Lower lobe of right lung (tissue), 2 donors: ENCODE measurements around the gene CCDC141. TPM values are rescaled to one million over a fixed set of nuclear protein-coding genes. Genes with fewer than 3 reads are reported as not detected.

ENCODE experiments used
- ATAC-seq, 2 donors: fragments of 200-7000 bp; cut with Tn5 transposase; one replicate each; pipeline ENCODE4 v1.9.1; 2020 to 2022; ENCODE audit warnings: mild to moderate bottlenecking in 2 of 2, moderate library complexity in 2 of 2
- DNase-seq: peaks from one replicate; pipeline ENCODE4 v3.0.0-alpha.2; 2020
- H3K27ac ChIP-seq: fragments of 200-600 bp; one replicate; pipeline ENCODE4 v1.8.0; 2022
- H3K27me3 ChIP-seq: fragments of 200-600 bp; one replicate; pipeline ENCODE4 v1.8.0; 2022; ENCODE audit warnings: low read depth
- H3K36me3 ChIP-seq: fragments of 200-600 bp; one replicate; pipeline ENCODE4 v1.8.0; 2022; ENCODE audit warnings: mild to moderate bottlenecking
- H3K4me1 ChIP-seq: fragments of 200-600 bp; one replicate; pipeline ENCODE4 v1.8.0; 2022
- H3K4me3 ChIP-seq: fragments of 200-600 bp; one replicate; pipeline ENCODE4 v1.8.0; 2022; ENCODE audit warnings: mild to moderate bottlenecking
- H3K9me3 ChIP-seq: fragments of 200-600 bp; one replicate; pipeline ENCODE4 v1.8.0; 2022
- intact Hi-C: fragments of 100-400 bp; cut with DNase I; formaldehyde crosslinking; loops from one replicate; pipeline ENCODE4 v1.11.0; 2022
- total RNA-seq: library from RNA; stranded (reverse); fragmentation: NEBNext Ultra II Directional; extraction: Animal tissue kit (Norgen Biotek cat#: 25700); gene quantifications from one replicate; pipeline ENCODE4 v1.2.1, GENCODE V29; 2021
- TF ChIP-seq, protein P1 (sequence below): fragments of 200-600 bp; IDR thresholded peaks from one replicate; pipeline ENCODE4 v1.8.0; 2022; ENCODE audit warnings: antibody characterized with exemption, mild to moderate bottlenecking
- donor health status: DM: no; HTN: yes; CAD: no; lungs with severe emphysema.

Gene CCDC141
- total RNA-seq, 1 donor from 2014 or later, result 40.5 TPM

DNA sequence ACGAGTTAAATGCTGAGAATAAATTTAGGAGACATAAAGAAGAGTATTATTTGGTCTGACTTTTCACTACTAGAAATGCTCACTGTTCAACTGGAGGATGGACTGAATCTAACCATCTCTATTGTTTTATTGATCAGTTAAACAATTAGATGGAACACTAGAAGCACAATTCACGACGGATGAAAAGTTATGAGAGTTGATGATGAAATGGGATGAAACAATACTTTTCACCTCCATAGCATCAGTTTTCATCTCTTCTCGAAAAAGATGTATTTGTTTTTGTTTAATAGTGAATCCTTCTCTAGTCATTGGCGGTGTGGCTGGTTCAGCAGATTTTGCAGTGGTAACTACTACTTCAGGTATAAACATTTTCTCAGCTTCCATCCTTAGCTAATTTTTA lies 262.0 kb downstream of the CCDC141 start:
- ATAC-seq, result no peak
- Histone ChIP-seq H3K27me3 (no peaks in the 10 kb centered on the region), H3K27ac (no peak overlapping the region), H3K9me3 (no peaks in the 10 kb centered on the region), H3K36me3 (peaks cover 7% of the 10 kb centered on the region), H3K4me3 (no peak overlapping the region), H3K4me1 (no peaks in the 10 kb centered on the region)
- DNase-seq, result no peak
- intact Hi-C loops, result no loop called here
- TF ChIP-seq, protein P1, sequence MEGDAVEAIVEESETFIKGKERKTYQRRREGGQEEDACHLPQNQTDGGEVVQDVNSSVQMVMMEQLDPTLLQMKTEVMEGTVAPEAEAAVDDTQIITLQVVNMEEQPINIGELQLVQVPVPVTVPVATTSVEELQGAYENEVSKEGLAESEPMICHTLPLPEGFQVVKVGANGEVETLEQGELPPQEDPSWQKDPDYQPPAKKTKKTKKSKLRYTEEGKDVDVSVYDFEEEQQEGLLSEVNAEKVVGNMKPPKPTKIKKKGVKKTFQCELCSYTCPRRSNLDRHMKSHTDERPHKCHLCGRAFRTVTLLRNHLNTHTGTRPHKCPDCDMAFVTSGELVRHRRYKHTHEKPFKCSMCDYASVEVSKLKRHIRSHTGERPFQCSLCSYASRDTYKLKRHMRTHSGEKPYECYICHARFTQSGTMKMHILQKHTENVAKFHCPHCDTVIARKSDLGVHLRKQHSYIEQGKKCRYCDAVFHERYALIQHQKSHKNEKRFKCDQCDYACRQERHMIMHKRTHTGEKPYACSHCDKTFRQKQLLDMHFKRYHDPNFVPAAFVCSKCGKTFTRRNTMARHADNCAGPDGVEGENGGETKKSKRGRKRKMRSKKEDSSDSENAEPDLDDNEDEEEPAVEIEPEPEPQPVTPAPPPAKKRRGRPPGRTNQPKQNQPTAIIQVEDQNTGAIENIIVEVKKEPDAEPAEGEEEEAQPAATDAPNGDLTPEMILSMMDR, result no peak

DNA sequence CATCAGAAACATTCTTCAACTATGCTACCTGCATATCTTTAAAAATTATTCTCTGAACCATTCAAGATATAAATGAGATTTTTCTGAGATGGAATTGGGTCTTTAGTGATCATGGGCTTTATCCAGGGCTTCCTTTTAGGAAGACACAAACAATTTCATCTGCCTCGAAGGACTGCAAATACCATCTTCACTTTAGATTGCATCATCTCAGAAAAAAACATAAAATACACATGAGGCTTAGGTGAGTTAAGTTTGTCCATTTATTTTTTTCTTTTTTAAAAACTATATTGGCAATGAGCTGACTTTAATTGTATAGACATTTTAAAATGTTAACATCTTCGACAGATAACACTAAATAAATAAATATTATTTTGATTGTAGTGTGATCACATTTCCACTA lies 262.8 kb downstream of the CCDC141 start:
- no peak overlapping the region for H3K4me3 ChIP-seq
- TF ChIP-seq, protein P1, result no peak
- no peak for ATAC-seq

DNA sequence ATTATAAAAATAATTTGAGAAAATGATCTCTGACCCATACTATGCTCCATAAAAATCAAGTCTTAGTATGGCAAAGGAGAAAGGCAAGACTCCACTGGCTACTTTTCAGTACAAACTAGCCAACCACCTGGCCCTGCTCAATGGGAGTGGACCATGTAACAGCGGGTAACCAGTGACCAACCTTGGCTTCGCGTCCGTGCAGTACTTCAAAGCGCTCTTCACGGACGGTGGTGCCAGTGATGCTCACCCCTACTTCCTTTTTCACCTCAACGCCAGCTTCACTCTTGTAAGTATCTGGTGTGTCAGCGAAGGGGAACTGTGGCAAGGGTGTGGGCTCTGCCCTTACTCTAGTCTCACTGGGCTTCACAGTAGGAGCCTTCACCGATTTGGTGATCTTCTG lies 266.0 kb downstream of the CCDC141 start:
- ATAC-seq, result no peak

More for the DNA sequence above, 262.8 kb downstream of the CCDC141 start:
- no peaks in the 10 kb centered on the region for H3K4me1 ChIP-seq
- H3K9me3 ChIP-seq, result no peaks in the 10 kb centered on the region
- DNase-seq, result no peak
- no peak overlapping the region for H3K27ac ChIP-seq
- H3K36me3 ChIP-seq, result peaks cover 8% of the 10 kb centered on the region
- no peaks in the 10 kb centered on the region for H3K27me3 ChIP-seq
- intact Hi-C loops, result no loop called here

DNA sequence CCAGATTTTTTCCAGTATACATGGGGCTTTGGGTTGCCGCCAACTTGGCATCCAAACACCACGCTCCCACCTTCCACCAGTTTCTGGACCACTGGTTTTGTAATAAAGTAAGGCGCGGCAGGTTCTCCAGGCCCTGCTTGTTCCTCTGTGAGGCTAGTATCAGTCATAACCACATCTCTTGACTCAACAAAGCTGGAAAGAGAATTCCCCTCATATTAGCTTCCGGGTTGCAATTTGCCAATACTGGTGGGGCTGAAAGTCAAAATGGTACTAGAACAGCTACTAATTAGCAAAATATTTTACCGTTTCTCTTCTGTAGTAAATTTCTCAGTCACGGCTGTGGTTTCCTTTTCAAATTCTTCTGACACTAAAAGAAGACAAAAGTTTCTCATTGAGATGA lies 267.7 kb downstream of the CCDC141 start:
- ATAC-seq (no peak), DNase-seq (no peak)
- intact Hi-C loops, result no loop called here
- TF ChIP-seq, protein P1, result no peak
- Histone ChIP-seq H3K9me3 (no peaks in the 10 kb centered on the region), H3K4me1 (no peaks in the 10 kb centered on the region), H3K27ac (no peak overlapping the region), H3K27me3 (no peaks in the 10 kb centered on the region), H3K36me3 (peaks cover 10% of the 10 kb centered on the region), H3K4me3 (no peak overlapping the region)

More for the DNA sequence above, 266.0 kb downstream of the CCDC141 start:
- no peak for DNase-seq
- H3K36me3 ChIP-seq, result peaks cover 10% of the 10 kb centered on the region
- TF ChIP-seq, protein P1, result no peak
- no peak overlapping the region for H3K4me3 ChIP-seq
- no peaks in the 10 kb centered on the region for H3K9me3 ChIP-seq
- H3K27me3 ChIP-seq, result no peaks in the 10 kb centered on the region
- intact Hi-C loops, result no loop called here
- H3K4me1 ChIP-seq, result no peaks in the 10 kb centered on the region
- no peak overlapping the region for H3K27ac ChIP-seq

Other genes starting within 250 kb of the CCDC141 start
- 40.3 TPM for gene TTN, start 242.7 kb downstream of the CCDC141 start, total RNA-seq
- gene SESTD1, start 214.7 kb upstream of the CCDC141 start, total RNA-seq, result 107 TPM